H1 (cell line): ENCODE results near the gene CCDC88C.

ENCODE experiments used
- CHD2 ChIP-seq: IDR thresholded peaks from 2 replicates; pipeline ENCODE4 v1.6.1; 2012; ENCODE audit warnings: low read length, improper control_type of control experiment
- CREB1 ChIP-seq: IDR thresholded peaks from 2 replicates; pipeline ENCODE4 v1.6.1; 2012; ENCODE audit warnings: inconsistent platforms
- CTCF ChIP-seq, 3 experiments: IDR thresholded peaks; 1 replicate in 2 of 3; 2 replicates in 1 of 3; pipeline versions ENCODE4 v1.5.1 to v1.6.1; 2011; ENCODE audit warnings: low read length in 3 of 3, mild to moderate bottlenecking in 3 of 3, inconsistent platforms in 2 of 3, low read depth in 1 of 3, moderate library complexity in 1 of 3; ENCODE audit not compliant: insufficient read depth in 1 of 3; ENCODE audit errors: control extremely low read depth in 1 of 3
- EZH2 ChIP-seq: fragments of 200-600 bp; sonication (generic); IDR thresholded peaks from 2 replicates; pipeline ENCODE4 v1.7.1; 2012; ENCODE audit warnings: low read depth, mild to moderate bottlenecking, moderate library complexity, low read length, inconsistent platforms; ENCODE audit not compliant: severe bottlenecking
- JUN ChIP-seq: IDR thresholded peaks from 2 replicates; pipeline ENCODE4 v1.6.1; 2011; ENCODE audit warnings: low read depth, mild to moderate bottlenecking, improper control_type of control experiment, low read length
- MAFK ChIP-seq: IDR thresholded peaks from 2 replicates; pipeline ENCODE4 v1.6.1; 2012; ENCODE audit warnings: low read depth, mild to moderate bottlenecking, improper control_type of control experiment, low read length
- POLR2AphosphoS5 ChIP-seq: IDR thresholded peaks from 2 replicates; pipeline ENCODE4 v1.6.1; 2011; ENCODE audit warnings: low read depth, low read length
- TAF1 ChIP-seq: IDR thresholded peaks from 2 replicates; pipeline ENCODE4 v1.6.1; 2011; ENCODE audit warnings: mild to moderate bottlenecking, low read depth, low read length

DNA sequence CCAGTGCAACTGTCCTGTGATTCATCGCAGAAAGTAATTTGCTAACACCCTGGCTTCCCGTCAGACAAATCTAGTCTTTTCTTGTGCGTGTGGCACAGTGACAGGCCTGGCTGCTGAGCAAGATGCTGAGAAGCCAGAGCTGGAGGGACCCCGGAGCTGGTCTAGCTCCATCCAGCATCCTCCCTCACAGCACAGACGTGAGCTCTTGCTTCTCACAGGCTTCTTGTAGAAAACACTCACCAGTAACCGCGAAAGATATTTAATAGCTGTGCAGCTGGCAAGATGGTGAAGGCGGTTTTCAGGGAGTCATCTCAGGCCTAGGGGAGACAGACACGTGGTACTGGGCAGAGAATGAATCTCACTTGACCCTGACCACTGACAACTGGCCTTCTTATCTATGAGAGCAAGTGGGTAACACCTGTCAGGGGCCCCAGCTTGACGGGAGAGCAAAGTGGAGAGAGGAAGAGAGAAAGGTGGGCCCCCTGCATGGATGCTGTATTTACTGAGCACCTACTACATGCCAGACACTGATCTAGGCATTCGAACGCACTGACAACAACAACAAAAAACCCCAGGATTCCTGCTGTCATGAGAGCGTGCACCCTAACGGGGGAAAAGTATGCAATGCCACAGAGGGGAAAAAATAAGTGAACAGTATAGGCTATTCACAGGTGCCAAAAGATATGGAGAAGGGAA is 63.3 kb downstream of the CCDC88C start:
- TF ChIP-seq CTCF (IDR thresholded peaks at IDR 0.05; ENCODE audit: control extremely low read depth in 1 of 3, insufficient read depth in 1 of 3, low read depth in 1 of 3, low read length in 3 of 3) (no peak), POLR2AphosphoS5 (no peak), JUN (no peak), CHD2 (no peak), EZH2 (no peak), CREB1 (no peak), TAF1 (no peak), MAFK (no peak)
